ENCODE data around the gene DNMT1.

DNMT1 gene

DNA sequence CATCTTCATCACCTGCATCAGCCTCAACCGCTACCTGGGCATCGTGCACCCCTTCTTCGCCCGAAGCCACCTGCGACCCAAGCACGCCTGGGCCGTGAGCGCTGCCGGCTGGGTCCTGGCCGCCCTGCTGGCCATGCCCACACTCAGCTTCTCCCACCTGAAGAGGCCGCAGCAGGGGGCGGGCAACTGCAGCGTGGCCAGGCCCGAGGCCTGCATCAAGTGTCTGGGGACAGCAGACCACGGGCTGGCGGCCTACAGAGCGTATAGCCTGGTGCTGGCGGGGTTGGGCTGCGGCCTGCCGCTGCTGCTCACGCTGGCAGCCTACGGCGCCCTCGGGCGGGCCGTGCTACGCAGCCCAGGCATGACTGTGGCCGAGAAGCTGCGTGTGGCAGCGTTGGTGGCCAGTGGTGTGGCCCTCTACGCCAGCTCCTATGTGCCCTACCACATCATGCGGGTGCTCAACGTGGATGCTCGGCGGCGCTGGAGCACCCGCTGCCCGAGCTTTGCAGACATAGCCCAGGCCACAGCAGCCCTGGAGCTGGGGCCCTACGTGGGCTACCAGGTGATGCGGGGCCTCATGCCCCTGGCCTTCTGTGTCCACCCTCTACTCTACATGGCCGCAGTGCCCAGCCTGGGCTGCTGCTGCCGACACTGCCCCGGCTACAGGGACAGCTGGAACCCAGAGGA is 80.6 kb downstream of the DNMT1 start:
- no peak for DNase-seq (ENCODE audit: low read depth)

DNA sequence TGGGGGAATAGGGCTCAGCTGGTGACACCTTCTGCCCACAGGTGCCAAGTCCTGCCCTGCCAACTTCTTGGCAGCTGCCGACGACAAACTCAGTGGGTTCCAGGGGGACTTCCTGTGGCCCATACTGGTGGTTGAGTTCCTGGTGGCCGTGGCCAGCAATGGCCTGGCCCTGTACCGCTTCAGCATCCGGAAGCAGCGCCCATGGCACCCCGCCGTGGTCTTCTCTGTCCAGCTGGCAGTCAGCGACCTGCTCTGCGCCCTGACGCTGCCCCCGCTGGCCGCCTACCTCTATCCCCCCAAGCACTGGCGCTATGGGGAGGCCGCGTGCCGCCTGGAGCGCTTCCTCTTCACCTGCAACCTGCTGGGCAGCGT is 81.2 kb downstream of the DNMT1 start:
- no peak for DNase-seq (ENCODE audit: low read depth)

DNA sequence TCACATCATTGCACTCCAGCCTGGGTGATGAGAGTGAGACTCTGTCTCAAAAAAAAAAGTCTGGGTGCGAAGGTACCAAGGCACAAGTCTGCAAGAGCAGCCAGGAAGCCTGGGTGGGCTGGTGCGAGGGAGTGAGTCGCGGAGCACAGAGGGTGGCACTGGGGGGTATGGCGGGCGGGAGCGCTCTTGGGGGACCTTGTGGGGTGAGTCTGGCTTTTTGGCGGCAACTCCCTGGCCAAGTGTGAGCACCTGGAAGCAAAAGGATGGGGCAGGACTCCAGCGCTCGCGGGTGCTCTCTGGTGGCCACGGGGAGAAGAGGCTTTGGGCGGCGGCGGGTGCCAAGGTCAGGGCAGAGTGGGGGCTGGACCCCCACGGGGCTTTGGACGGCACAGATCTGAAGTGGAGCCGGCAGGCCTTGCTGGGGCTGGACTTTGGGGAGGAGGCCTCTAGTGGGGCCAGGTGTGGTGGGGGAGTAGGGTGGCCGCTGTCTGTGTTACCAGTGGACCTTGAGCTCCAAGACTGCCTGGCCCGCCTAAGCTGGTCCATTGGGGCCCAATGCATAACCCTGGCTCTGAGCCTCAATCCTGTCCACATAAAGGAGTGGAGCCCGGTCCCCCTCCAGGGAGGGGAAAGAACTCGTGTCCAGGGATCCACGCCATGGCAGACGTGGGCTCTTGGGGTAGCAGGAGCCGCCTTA is 81.7 kb downstream of the DNMT1 start:
- DNase-seq (ENCODE audit: low read depth), result no peak

- DNase-seq (ENCODE audit: low read depth), result no peak
Observed at GRCh38 chr19:10112037-10112761, 82.6 kb downstream of the DNMT1 start.

- no peak for DNase-seq (ENCODE audit: low read depth)
Observed at GRCh38 chr19:10111405-10111811, 83.3 kb downstream of the DNMT1 start, which contains the start of gene P2RY11. Gene P2RY11, plus strand, starts transcription at chr19:10111693. Its CDS starts 29 bp downstream, at chr19:10111722.

DNA sequence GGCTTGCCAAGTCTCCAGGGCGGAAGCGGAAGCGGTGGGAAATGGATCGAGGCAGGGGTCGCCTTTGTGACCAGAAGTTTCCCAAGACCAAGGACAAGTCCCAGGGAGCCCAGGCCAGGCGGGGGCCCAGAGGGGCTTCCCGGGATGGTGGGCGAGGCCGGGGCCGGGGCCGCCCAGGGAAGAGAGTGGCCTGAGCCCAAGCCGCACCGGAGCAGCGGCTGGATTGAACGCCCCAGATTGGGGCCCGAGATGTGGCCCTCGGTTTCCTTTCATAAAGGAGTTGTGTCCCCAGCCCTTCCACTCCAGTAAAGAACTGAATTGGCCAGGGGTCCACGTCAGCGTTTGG is 83.8 kb downstream of the DNMT1 start:
- no peak for DNase-seq (ENCODE audit: low read depth)

DNA sequence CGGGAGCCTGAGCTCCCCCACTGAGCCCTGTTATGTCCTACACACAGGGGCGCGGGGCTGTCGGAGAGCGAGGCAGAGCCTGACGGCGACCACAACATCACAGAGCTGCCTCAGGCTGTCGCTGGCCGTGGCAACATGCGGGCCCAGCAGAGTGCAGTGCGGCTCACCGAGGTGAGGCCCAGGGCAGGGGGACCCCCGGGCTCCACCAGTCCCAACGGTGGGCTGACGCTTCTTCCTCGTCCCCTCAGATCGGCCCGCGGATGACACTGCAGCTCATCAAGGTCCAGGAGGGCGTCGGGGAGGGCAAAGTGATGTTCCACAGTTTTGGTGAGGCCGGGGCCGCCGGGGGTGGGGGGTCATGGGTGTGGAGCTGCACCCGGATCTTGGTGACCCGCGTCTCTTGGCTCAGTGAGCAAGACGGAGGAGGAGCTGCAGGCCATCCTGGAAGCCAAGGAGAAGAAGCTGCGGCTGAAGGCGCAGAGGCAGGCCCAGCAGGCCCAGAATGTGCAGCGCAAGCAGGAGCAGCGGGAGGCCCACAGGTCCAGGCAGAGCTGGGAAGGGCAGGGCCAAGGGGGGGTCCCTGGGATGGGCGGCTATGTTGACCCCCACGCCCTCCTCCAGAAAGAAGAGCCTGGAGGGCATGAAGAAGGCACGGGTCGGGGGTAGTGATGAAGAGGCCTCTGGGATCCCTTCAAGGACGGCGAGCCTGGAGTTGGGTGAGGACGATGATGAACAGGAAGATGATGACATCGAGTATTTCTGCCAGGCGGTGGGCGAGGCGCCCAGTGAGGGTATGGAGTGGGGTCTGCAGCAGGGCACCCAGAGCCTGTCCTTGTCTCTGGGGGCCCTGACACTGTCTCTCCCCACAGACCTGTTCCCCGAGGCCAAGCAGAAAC is 84.4 kb downstream of the DNMT1 start:
- DNase-seq (ENCODE audit: low read depth), result no peak

GRCh38 chr19:10109528-10109927 is 85.2 kb downstream of the DNMT1 start:
- no peak for DNase-seq (ENCODE audit: low read depth)

DNA sequence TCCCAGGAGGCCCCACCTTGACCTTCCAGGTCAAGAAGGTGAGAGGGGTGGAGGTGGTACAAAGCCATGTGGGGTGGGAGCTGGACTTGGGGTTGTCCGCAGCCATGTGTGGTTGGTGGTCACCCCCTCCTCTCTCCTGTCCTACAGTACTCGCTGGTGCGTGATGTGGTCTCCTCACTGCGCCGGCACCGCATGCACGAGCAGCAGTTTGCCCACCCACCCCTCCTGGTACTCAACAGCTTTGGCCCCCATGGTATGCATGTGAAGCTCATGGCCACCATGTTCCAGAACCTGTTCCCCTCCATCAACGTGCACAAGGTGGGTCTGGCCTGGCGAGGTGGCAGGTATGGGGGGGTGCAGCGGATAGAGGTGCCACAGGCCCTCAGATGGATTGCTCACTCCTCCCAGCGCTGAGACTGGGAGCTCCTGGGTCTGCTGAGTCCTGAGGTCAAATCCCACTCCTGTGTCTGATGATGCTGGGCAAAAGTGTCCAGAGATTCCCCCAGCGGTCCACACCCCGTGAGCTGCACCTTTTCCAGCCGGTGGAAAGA is 86.9 kb downstream of the DNMT1 start:
- no peak for DNase-seq (ENCODE audit: low read depth)

GRCh38 chr19:10107254-10107653 is 87.5 kb downstream of the DNMT1 start:
- no peak for DNase-seq (ENCODE audit: low read depth)

GRCh38 chr19:10106100-10106936 is 88.4 kb downstream of the DNMT1 start, which contains the start of gene PPAN:
Gene PPAN, plus strand, starts transcription at chr19:10106362. Its CDS starts 33 bp downstream, at chr19:10106395.
- peak; percentile 98 for DNase-seq (ENCODE audit: low read depth)

DNA sequence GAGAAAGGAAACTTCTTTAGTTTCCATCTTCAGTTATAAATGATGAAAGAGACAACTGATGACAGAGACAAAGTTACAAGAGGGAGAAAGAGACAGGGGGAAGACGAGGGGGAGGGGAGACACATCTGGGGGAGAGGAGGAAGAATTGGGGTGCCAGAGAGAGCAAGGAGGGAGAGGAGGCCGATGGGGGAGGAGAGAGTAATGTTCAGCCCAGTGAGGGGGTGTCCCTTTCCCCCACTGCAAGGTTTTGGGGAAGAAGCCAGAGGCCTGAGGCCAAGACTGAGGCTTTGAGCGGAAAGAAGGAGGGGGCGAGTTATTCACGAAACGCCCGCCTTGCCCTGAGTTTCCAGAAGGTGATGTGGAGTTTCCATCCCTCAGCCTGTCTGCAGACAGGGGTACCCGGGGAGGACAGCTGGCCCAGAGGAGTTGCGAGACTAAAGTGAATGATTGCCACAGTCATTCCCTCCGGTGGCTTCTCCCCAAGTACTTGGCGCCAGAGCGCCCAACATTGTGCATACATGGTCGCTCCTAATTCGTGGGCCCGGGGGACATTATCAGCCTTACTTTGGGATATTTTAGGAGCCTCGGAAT is 89.1 kb downstream of the DNMT1 start:
- no peak for DNase-seq (ENCODE audit: low read depth)

DNA sequence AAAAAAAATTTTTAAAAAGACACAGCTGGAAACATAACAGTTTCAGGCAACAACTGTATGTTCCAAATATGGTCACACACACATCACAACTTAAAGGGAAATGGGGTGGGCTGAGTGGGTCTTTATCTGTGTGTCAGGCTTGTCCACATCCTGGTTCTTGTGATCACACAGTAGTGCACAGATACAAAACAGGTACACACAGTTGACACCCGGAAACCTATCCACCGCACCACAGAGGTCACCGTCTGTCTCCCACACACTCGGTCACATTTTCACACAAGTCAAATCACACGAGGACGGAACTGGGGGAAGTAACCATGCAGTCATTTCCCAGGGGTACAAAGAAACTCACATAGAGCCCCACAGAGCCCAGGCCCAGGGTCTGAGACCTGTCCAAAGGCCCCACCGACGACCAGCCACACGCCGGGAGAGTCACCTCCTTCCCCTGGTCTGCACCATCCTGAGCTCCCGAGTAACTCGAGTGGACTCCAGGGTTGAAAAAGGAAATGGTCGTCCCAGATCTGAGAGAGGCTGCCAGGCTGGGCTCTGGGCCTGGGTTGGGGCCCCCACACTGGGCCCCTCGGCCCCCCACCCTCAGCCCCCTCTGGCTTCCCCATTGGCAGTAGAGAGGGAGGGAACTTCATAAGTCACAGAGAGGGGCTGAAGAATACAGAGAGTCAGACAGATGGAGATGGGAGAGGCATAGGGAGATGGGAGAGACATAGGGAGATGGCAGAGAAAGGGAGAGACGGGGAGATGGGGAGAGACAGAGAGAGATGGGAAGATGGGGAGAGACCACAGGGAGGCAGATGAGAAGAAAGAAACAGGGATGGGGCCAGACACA is 89.9 kb downstream of the DNMT1 start:
- no peak for DNase-seq (ENCODE audit: low read depth)

DNA sequence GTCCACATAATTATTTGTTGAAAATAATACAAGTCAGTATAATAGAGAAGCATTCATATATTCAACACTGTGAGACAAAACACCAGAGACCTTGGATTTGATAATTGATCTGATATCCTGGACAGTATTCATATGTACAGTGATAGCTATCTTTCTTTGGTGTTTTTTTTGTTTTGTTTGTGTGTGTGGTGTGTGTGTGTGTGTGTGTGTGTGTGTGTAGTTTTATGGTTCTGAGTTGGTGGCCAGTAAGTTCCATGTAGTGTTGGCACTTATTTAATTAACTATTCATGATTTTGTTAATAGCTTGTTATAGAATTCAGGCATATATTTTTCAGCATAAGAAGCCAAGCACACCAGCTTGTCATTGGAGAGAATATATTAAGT is 90.6 kb downstream of the DNMT1 start:
- no peak for DNase-seq (ENCODE audit: low read depth)

GRCh38 chr19:10102787-10103236 is 91.9 kb downstream of the DNMT1 start:
- no peak for DNase-seq (ENCODE audit: low read depth)

DNA sequence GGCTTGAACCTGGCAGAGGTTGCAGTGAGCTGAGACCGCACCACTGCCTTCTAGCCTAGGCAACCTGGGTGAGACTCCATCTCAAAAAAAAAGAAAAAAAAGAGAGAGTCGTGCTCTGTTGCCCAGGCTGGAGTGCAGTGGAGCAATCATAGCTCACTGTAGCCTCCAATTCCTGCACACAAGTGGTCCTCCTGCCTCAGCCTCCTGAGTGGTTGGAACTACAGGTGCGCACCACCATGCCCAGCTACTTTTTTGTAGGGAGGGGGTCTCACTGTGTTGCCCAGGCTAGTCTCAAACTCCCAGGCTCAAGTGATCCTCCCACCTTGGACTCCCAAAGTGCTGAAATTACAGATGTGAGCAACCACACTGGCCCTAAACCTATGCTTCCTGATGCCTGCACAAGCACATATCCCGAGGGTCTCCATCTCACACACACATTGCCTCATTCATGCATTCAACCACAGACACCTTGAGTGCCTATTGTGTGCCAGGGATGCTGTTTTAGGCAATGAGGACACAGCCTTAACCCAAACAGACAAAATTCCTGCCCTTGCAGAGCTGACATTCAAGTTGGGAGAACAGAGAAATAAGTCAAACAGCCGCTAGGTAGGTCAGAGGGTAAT is 94.5 kb downstream of the DNMT1 start:
- DNase-seq (ENCODE audit: low read depth), result no peak

GRCh38 chr19:10096615-10096963 is 98.2 kb downstream of the DNMT1 start:
- no peak for DNase-seq (ENCODE audit: low read depth)

DNA sequence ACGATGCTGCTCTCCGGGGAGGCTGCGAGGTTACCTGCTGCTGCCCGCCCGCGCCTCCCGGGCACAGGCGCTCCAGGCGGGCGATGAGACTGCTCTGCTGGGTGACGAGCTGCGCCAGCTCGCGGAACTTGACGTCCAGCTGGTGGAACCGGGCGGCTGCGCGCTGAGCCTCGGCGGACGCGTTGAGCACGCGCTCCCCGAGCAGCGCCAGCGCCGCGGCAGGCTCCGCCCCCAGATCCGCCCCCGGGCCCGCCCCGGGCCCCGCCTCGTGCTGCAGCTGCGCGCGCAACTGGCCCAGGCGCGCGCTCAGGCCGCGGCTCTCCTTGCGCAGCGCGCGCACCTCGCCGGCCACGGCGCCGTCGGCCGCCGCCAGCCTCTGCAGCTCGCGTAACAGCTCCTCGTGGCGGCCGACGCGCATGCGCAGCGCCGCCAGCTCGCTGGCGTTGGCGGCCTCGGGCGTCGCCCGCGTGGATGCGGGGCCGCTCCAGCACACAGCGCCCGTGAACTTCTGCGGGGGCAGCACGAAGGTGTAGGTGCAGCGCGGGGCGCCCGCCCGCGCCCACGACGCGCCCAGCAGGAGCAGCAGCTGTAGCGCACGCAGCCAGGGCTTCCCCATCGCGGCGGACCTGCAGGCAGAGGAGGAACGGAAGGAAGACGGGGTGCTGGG is 98.7 kb downstream of the DNMT1 start:
- peak; percentile 88 for DNase-seq (ENCODE audit: low read depth)

- DNase-seq (ENCODE audit: low read depth), result no peak
Observed at GRCh38 chr19:10095622-10095947, 99.2 kb downstream of the DNMT1 start.
